ENCODE measurements around the gene G2E3. TPM values are rescaled to one million over a fixed set of nuclear protein-coding genes. Genes with fewer than 3 reads are reported as not detected.

Gene G2E3
- total and polyA plus RNA-seq, 2 of the 13 experiments (the other 11 are each of a cell fraction or from before 2014, with no cell fraction given) = 22.8 to 63.0 TPM

DNA sequence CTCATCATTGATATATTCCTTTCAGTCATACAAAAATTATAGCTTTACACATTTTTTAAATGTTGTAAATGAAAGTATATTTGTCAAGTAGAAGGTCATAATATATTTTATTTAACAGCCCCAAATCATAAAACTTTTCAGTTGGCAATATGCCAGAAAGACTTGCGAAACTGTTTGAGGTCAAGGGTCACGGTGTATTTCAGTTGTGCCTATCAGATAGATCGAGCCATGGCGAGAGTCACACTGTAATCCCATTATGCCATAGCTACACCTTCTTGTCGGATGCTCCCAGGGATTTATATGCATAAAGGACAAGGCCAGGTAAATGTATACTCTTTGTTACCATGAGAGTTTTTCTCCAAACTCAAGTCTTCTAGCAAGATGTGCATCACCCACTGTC lies 26.7 kb upstream of the G2E3 start (continued):
- TF ChIP-seq, protein P1, sequence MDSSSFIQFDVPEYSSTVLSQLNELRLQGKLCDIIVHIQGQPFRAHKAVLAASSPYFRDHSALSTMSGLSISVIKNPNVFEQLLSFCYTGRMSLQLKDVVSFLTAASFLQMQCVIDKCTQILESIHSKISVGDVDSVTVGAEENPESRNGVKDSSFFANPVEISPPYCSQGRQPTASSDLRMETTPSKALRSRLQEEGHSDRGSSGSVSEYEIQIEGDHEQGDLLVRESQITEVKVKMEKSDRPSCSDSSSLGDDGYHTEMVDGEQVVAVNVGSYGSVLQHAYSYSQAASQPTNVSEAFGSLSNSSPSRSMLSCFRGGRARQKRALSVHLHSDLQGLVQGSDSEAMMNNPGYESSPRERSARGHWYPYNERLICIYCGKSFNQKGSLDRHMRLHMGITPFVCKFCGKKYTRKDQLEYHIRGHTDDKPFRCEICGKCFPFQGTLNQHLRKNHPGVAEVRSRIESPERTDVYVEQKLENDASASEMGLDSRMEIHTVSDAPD (CRISPR knock-in tag; IDR thresholded peaks at IDR 0.05) = no peak
- TF ChIP-seq CEBPB (IDR thresholded peaks at IDR 0.05; ENCODE audit: borderline replicate concordance, low read depth, low read length) (peak; percentile 75; the same call in 1 of the 2 replicates), ZSCAN21 (CRISPR knock-in tag; IDR thresholded peaks at IDR 0.05; ENCODE audit: borderline replicate concordance) (no peak)

DNA sequence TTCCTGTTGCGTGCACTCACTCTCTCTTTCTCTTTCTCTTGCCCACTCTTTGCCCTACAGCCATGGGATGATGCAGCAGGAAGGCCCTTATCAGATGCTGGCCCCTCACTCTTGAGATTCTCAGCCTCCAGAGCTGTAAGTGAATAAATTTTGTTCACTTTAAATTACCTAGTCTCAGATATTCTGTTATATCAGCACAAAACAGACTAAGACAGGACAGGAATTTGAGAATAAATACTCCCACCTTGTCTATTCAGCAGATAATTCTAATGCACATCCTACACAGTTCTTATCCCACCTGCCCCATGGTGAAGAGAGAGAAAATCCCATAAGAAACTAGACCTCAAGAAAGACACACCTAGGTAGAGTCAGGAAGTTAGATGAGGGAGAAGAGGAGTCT lies 25.8 kb upstream of the G2E3 start:
- Histone ChIP-seq H3K4me1 (ENCODE audit: insufficient read depth, low read length) (no peaks in the 10 kb centered on the region), H3K79me2 (ENCODE audit: insufficient read depth, low read length) (no peaks in the 10 kb centered on the region), H3K4me2 (ENCODE audit: low read depth, low read length) (no peak overlapping the region), H3K36me3 (replicated peaks in 1 of 2; ENCODE audit: control insufficient read depth in 1 of 2, insufficient read depth in 2 of 2, low read length in 2 of 2) (no peaks in the 10 kb centered on the region), H2AFZ (ENCODE audit: low read length) (no peak overlapping the region), H3K27me3 (ENCODE audit: control insufficient read depth in 1 of 2, insufficient read depth in 2 of 2, low read length in 2 of 2) (no peaks in the 10 kb centered on the region), H3K4me3 (replicated peaks in 1 of 3; ENCODE audit: insufficient read depth in 1 of 3, low read depth in 2 of 3, low read length in 3 of 3) (no peak overlapping the region), H3K27ac (ENCODE audit: extremely low read length, insufficient read depth, low read length) (no peak overlapping the region), H3K9ac (ENCODE audit: insufficient read depth, low read depth, low read length) (no peak overlapping the region), H3K9me3 (ENCODE audit: low read length) (no peaks in the 10 kb centered on the region), H4K20me1 (ENCODE audit: insufficient read depth, low read length) (no peaks in the 10 kb centered on the region)
- ATAC-seq (no peak), DNase-seq (ENCODE audit: low spot score) (no peak), FAIRE-seq (no peak)
- TF ChIP-seq, protein P2, sequence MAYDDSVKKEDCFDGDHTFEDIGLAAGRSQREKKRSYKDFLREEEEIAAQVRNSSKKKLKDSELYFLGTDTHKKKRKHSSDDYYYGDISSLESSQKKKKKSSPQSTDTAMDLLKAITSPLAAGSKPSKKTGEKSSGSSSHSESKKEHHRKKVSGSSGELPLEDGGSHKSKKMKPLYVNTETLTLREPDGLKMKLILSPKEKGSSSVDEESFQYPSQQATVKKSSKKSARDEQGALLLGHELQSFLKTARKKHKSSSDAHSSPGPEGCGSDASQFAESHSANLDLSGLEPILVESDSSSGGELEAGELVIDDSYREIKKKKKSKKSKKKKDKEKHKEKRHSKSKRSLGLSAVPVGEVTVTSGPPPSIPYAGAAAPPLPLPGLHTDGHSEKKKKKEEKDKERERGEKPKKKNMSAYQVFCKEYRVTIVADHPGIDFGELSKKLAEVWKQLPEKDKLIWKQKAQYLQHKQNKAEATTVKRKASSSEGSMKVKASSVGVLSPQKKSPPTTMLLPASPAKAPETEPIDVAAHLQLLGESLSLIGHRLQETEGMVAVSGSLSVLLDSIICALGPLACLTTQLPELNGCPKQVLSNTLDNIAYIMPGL (CRISPR knock-in tag; IDR thresholded peaks at IDR 0.05; ENCODE audit: borderline replicate concordance in 1 of 2, low read depth in 1 of 2) = no peak
- TF ChIP-seq ZNF234 (CRISPR knock-in tag; conservative IDR thresholded peaks at IDR 0.05) (no peak), TRIM24 (CRISPR knock-in tag; IDR thresholded peaks at IDR 0.05) (no peak), MAFK (conservative IDR thresholded peaks at IDR 0.05 in 1 of 2, IDR thresholded peaks at IDR 0.05 in 1 of 2; ENCODE audit: low read length in 2 of 2) (peak; percentile 77 to 83), MAFF (IDR thresholded peaks at IDR 0.05; ENCODE audit: low read depth, low read length) (peak; percentile 71)
- 58% methylated on average over 1 of the region's 1 CpG for WGBS (ENCODE audit: low lambda C conversion rate)
- in situ Hi-C loops (cut with HindIII; ENCODE audit: extremely low pct_ligation_motif_present, low pct_unique_long_range_greater_than_20kb) = no loop called here
- no TSS peak for BruUV-seq (replicated peaks)
- intact Hi-C loops (cut with micrococcal nuclease; ENCODE audit: unreplicated experiment) = no loop called here
- ChIA-PET POLR2A (no interaction called here), CTCF (ENCODE audit: low intra/inter-chr PET ratio, low total read pairs) (no interaction called here)
